H9 (cell line): Measurements from ENCODE around the gene RILP. TPM values are rescaled to one million over a fixed set of nuclear protein-coding genes. Genes with fewer than 3 reads are reported as not detected.

Experiments
- DNase-seq: peaks from one replicate; pipeline ENCODE4 v3.0.0-alpha.2; 2017
- H2AFZ ChIP-seq: one replicate; pipeline ENCODE4 v1.6.1; 2013; ENCODE audit warnings: mild to moderate bottlenecking, low read length, control low read depth, moderate library complexity
- H2AK5ac ChIP-seq: 2 replicates; pipeline ENCODE4 v1.6.1; 2013; ENCODE audit warnings: low read length, control low read depth, mixed read lengths; ENCODE audit not compliant: insufficient read length
- H2BK120ac ChIP-seq: one replicate; pipeline ENCODE4 v1.6.1; 2013; ENCODE audit warnings: low read depth, mild to moderate bottlenecking, low read length, control low read depth, inconsistent platforms; ENCODE audit not compliant: poor library complexity, severe bottlenecking
- H2BK12ac ChIP-seq: 2 replicates; pipeline ENCODE4 v1.6.1; 2013; ENCODE audit warnings: low read length, control low read depth, mixed read lengths, low read depth; ENCODE audit not compliant: insufficient read length
- H2BK15ac ChIP-seq: 2 replicates; pipeline ENCODE4 v1.6.1; 2013; ENCODE audit warnings: low read depth, low read length, control low read depth
- H2BK20ac ChIP-seq: one replicate; pipeline ENCODE4 v1.6.1; 2013; ENCODE audit warnings: low read depth, mild to moderate bottlenecking, low read length, control low read depth, inconsistent platforms; ENCODE audit not compliant: poor library complexity, severe bottlenecking
- H2BK5ac ChIP-seq: 2 replicates; pipeline ENCODE4 v1.6.1; 2013; ENCODE audit warnings: low read length, control low read depth, mixed read lengths; ENCODE audit not compliant: insufficient read length
- H3K14ac ChIP-seq: 2 replicates; pipeline ENCODE4 v1.6.1; 2013; ENCODE audit warnings: low read length, control low read depth; ENCODE audit not compliant: insufficient read depth
- H3K18ac ChIP-seq: 2 replicates; pipeline ENCODE4 v1.6.1; 2013; ENCODE audit warnings: low read depth, mild to moderate bottlenecking, mixed read lengths, low read length, control low read depth; ENCODE audit not compliant: insufficient read length
- H3K23ac ChIP-seq: 2 replicates; pipeline ENCODE4 v1.6.1; 2013; ENCODE audit warnings: low read length, control low read depth, mixed read lengths, low read depth; ENCODE audit not compliant: insufficient read length
- H3K23me2 ChIP-seq: 2 replicates; pipeline ENCODE4 v1.6.1; 2013; ENCODE audit warnings: low read depth, mild to moderate bottlenecking, mixed read lengths, low read length, control low read depth; ENCODE audit not compliant: insufficient read length, poor library complexity, severe bottlenecking
- H3K27ac ChIP-seq: 2 replicates; pipeline ENCODE4 v1.5.1; 2013; ENCODE audit warnings: low read length, control low read depth, mixed read lengths, low read depth; ENCODE audit not compliant: insufficient read length
- H3K27me3 ChIP-seq: 2 replicates; pipeline ENCODE4 v1.6.1; 2013; ENCODE audit warnings: low read length, control low read depth, inconsistent platforms; ENCODE audit not compliant: insufficient read depth
- H3K4ac ChIP-seq: 2 replicates; pipeline ENCODE4 v1.6.1; 2013; ENCODE audit warnings: low read depth, mild to moderate bottlenecking, control low read depth, inconsistent platforms, low read length, moderate library complexity
- H3K4me1 ChIP-seq: 2 replicates; pipeline ENCODE4 v1.6.1; 2013; ENCODE audit warnings: low read length, control low read depth, inconsistent platforms; ENCODE audit not compliant: insufficient read depth
- H3K4me2 ChIP-seq: 2 replicates; pipeline ENCODE4 v1.6.1; 2013; ENCODE audit warnings: low read length, control low read depth, mixed read lengths; ENCODE audit not compliant: insufficient read length, insufficient read depth
- H3K56ac ChIP-seq: 2 replicates; pipeline ENCODE4 v1.6.1; 2013; ENCODE audit warnings: low read depth, mild to moderate bottlenecking, mixed read lengths, low read length, control low read depth; ENCODE audit not compliant: insufficient read length
- H3K79me1 ChIP-seq: 2 replicates; pipeline ENCODE4 v1.6.1; 2013; ENCODE audit warnings: low read depth, mild to moderate bottlenecking, moderate library complexity, low read length, control low read depth, inconsistent platforms; ENCODE audit not compliant: insufficient read depth, poor library complexity, severe bottlenecking
- H3K79me2 ChIP-seq: 2 replicates; pipeline ENCODE4 v1.6.1; 2013; ENCODE audit warnings: low read length, control low read depth, inconsistent platforms; ENCODE audit not compliant: insufficient read depth
- H3K9ac ChIP-seq: 2 replicates; pipeline ENCODE4 v1.6.1; 2013; ENCODE audit warnings: low read length, control low read depth, mixed read lengths; ENCODE audit not compliant: insufficient read length; ENCODE audit errors: extremely low read depth
- H3K9me3 ChIP-seq: one replicate; pipeline ENCODE4 v1.6.1; 2013; ENCODE audit warnings: low read depth, low read length, inconsistent platforms; ENCODE audit not compliant: control insufficient read depth
- H3T11ph ChIP-seq: one replicate; pipeline ENCODE4 v1.6.1; 2013; ENCODE audit warnings: mild to moderate bottlenecking, low read length, control low read depth, inconsistent platforms
- H4K20me1 ChIP-seq: one replicate; pipeline ENCODE4 v1.6.1; 2013; ENCODE audit not compliant: control insufficient read depth, insufficient read length, insufficient read depth
- H4K5ac ChIP-seq: 2 replicates; pipeline ENCODE4 v1.6.1; 2013; ENCODE audit warnings: low read depth, mild to moderate bottlenecking, mixed read lengths, low read length, control low read depth; ENCODE audit not compliant: insufficient read length
- H4K8ac ChIP-seq: replicated peaks from 2 replicates; pipeline ENCODE4 v1.6.1; 2013; ENCODE audit warnings: low read length, control low read depth, mixed read lengths, low read depth; ENCODE audit not compliant: insufficient read length
- H4K91ac ChIP-seq: 2 replicates; pipeline ENCODE4 v1.6.1; 2013; ENCODE audit warnings: low read depth, mild to moderate bottlenecking, moderate library complexity, mixed read lengths, low read length, control low read depth; ENCODE audit not compliant: insufficient read length
- H3K27ac Mint-ChIP-seq, 3 experiments: 2 replicates in 2 of 3; 3 replicates in 1 of 3; pipeline ENCODE4 v1.8.0; 2020 to 2021; ENCODE audit warnings: mixed read lengths in 3 of 3, mild to moderate bottlenecking in 1 of 3, moderate library complexity in 1 of 3
- H3K27me3 Mint-ChIP-seq: 2 replicates; pipeline ENCODE4 v1.8.0; 2021; ENCODE audit warnings: low read depth, mild to moderate bottlenecking, moderate library complexity, mixed read lengths
- H3K36me3 Mint-ChIP-seq, 3 experiments: 2 replicates in 2 of 3; 3 replicates in 1 of 3; pipeline ENCODE4 v1.8.0; 2020 to 2021; ENCODE audit warnings: low read depth in 3 of 3, mixed read lengths in 3 of 3; ENCODE audit not compliant: insufficient read depth in 1 of 3
- H3K4me1 Mint-ChIP-seq, 2 experiments: 2 replicates each; pipeline ENCODE4 v1.8.0; 2020; ENCODE audit warnings: mixed read lengths in 2 of 2
- H3K4me3 Mint-ChIP-seq, 2 experiments: 2 replicates in 1 of 2; 3 replicates in 1 of 2; pipeline ENCODE4 v1.8.0; 2020 to 2021; ENCODE audit warnings: mild to moderate bottlenecking in 2 of 2, mixed read lengths in 2 of 2, moderate library complexity in 1 of 2
- H3K9me3 Mint-ChIP-seq, 2 experiments: 2 replicates in 1 of 2; 3 replicates in 1 of 2; pipeline ENCODE4 v1.8.0; 2020; ENCODE audit warnings: mild to moderate bottlenecking in 2 of 2, mixed read lengths in 2 of 2, moderate library complexity in 1 of 2
- WGBS: extraction: QIAGEN DNeasy Blood & Tissue Kit; methylation state at CpG from one replicate; pipeline ENCODE4 v1.1.7; 2013; ENCODE audit warnings: missing lambda C conversion rate, low lambda C conversion rate, mixed read lengths; ENCODE audit not compliant: insufficient read length; ENCODE audit errors: extremely low coverage; 5-methylcytosine and 5-hydroxymethylcytosine counted together
- total RNA-seq: library from RNA; stranded (reverse); gene quantifications from 2 replicates; pipeline ENCODE4 v1.2.1, GENCODE V29; 2021
- TF ChIP-seq, protein P1 (sequence below): fragments of 200-600 bp; sonication (generic); conservative IDR thresholded peaks from 3 replicates; pipeline ENCODE4 v1.8.0; 2021; ENCODE audit warnings: antibody characterized with exemption, mild to moderate bottlenecking

The RILP gene
- total RNA-seq, 1 experiment from 2014 or later, result 5.4 TPM

- H3K79me2 ChIP-seq, result no peaks in the 10 kb centered on the region; the same call in 1 of the 2 replicates
- no peak overlapping the region for H3K56ac ChIP-seq
- H4K5ac ChIP-seq, result no peak overlapping the region
- no peak overlapping the region for H2BK12ac ChIP-seq
- H4K8ac ChIP-seq, result no peak overlapping the region
- H3K4me2 ChIP-seq, result no peak overlapping the region
- H3K79me1 ChIP-seq, result no peaks in the 10 kb centered on the region
- H3K4me1 ChIP-seq, result no peaks in the 10 kb centered on the region; the same call in 1 of the 2 replicates
- H2AFZ ChIP-seq, result no peak overlapping the region
- TF ChIP-seq, protein P1, sequence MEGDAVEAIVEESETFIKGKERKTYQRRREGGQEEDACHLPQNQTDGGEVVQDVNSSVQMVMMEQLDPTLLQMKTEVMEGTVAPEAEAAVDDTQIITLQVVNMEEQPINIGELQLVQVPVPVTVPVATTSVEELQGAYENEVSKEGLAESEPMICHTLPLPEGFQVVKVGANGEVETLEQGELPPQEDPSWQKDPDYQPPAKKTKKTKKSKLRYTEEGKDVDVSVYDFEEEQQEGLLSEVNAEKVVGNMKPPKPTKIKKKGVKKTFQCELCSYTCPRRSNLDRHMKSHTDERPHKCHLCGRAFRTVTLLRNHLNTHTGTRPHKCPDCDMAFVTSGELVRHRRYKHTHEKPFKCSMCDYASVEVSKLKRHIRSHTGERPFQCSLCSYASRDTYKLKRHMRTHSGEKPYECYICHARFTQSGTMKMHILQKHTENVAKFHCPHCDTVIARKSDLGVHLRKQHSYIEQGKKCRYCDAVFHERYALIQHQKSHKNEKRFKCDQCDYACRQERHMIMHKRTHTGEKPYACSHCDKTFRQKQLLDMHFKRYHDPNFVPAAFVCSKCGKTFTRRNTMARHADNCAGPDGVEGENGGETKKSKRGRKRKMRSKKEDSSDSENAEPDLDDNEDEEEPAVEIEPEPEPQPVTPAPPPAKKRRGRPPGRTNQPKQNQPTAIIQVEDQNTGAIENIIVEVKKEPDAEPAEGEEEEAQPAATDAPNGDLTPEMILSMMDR, result no peak
- no peaks in the 10 kb centered on the region for H3K27me3 ChIP-seq
- no peak overlapping the region for H3K14ac ChIP-seq
- H3T11ph ChIP-seq, result no peak overlapping the region
- H2BK15ac ChIP-seq, result no peak overlapping the region
- Mint-ChIP-seq H3K4me1 (peaks cover 27 to 28% of the 10 kb centered on the region in 2 experiments), H3K36me3 (peaks cover 0 to 5% (median 5%) of the 10 kb centered on the region in 3 experiments; a peak in 5 of 7 replicates), H3K9me3 (no peaks in the 10 kb centered on the region), H3K27ac (no peak overlapping the region), H3K4me3 (no peak overlapping the region), H3K27me3 (no peaks in the 10 kb centered on the region; the same call in 1 of the 2 replicates)
- H4K20me1 ChIP-seq, result no peaks in the 10 kb centered on the region
- H2BK120ac ChIP-seq, result no peak overlapping the region
- H3K9ac ChIP-seq, result no peak overlapping the region
- H2BK5ac ChIP-seq, result no peak overlapping the region
- no peak overlapping the region for H3K23ac ChIP-seq
- no peak overlapping the region for H4K91ac ChIP-seq
- H3K23me2 ChIP-seq, result peaks cover 4% of the 10 kb centered on the region
- no peak for DNase-seq
- no peak overlapping the region for H3K27ac ChIP-seq
- no peak overlapping the region for H3K4ac ChIP-seq
- H2AK5ac ChIP-seq, result no peak overlapping the region
- H2BK20ac ChIP-seq, result no peak overlapping the region
- no peak overlapping the region for H3K18ac ChIP-seq
- H3K9me3 ChIP-seq, result no peaks in the 10 kb centered on the region
- WGBS, result no CpG with 5 or more reads among the region's 14 CpGs
Measured at GRCh38 chr17:1623057-1623630, 26.5 kb downstream of the RILP start.
